Peyer's patch (tissue), 4 donors: Measurements from ENCODE around the gene NFYC. TPM values are rescaled to one million over a fixed set of nuclear protein-coding genes. Genes with fewer than 3 reads are reported as not detected.

Experiments used
- DNase-seq, 3 donors: peaks; one replicate each; pipeline ENCODE4 v3.0.0-alpha.2; 2017 to 2019
- H3K27ac ChIP-seq, 4 donors: fragments of 200-600 bp; sonication (generic); one replicate each; pipeline ENCODE4 v1.5.1; 2016 to 2019
- H3K27me3 ChIP-seq, 2 donors: fragments of 200-600 bp; sonication (generic); one replicate each; pipeline ENCODE4 v1.5.1; 2019
- H3K36me3 ChIP-seq, 3 donors: fragments of 200-600 bp; sonication (generic); one replicate each; pipeline ENCODE4 v1.5.1; 2016 to 2019
- H3K4me1 ChIP-seq, 4 donors: fragments of 200-600 bp; sonication (generic); one replicate each; pipeline ENCODE4 v1.5.1; 2016 to 2019
- H3K4me3 ChIP-seq, 4 donors: fragments of 200-600 bp; sonication (generic); 1 replicate in 3 of 4; 2 replicates in 1 of 4; pipeline ENCODE4 v1.5.1; 2016 to 2019; ENCODE audit warnings: mild to moderate bottlenecking in 1 of 4
- H3K9me3 ChIP-seq, 4 donors: fragments of 200-600 bp; sonication (generic); one replicate each; pipeline ENCODE4 v1.5.1; 2016 to 2019; ENCODE audit warnings: mild to moderate bottlenecking in 1 of 4
- POLR2A ChIP-seq, 2 donors: fragments of 450-650 bp; IDR thresholded peaks; one replicate each; pipeline ENCODE4 v1.5.1; 2017; ENCODE audit warnings: antibody characterized with exemption in 2 of 2, mild to moderate bottlenecking in 2 of 2, moderate library complexity in 2 of 2
- total RNA-seq, 4 donors: library from RNA; depleted of rRNA; stranded (reverse); fragments of >200 nt; gene quantifications; one replicate each; pipeline ENCODE4 v1.1.0, GENCODE V29; 2016
- TF ChIP-seq, protein P1 (sequence below), 6 experiments: fragments of 450-650 bp in 4 of 6; fragments of 200-600 bp in 2 of 6; sonication (generic) in 1 of 6; IDR thresholded peaks; one replicate each; pipeline ENCODE4 v1.5.1; 2017 to 2019; ENCODE audit warnings: antibody characterized with exemption in 6 of 6, mild to moderate bottlenecking in 3 of 6, moderate library complexity in 1 of 6

NFYC gene
- total RNA-seq, 4 donors from 2014 or later = 53.1 to 122 (median 65.0) TPM

DNA sequence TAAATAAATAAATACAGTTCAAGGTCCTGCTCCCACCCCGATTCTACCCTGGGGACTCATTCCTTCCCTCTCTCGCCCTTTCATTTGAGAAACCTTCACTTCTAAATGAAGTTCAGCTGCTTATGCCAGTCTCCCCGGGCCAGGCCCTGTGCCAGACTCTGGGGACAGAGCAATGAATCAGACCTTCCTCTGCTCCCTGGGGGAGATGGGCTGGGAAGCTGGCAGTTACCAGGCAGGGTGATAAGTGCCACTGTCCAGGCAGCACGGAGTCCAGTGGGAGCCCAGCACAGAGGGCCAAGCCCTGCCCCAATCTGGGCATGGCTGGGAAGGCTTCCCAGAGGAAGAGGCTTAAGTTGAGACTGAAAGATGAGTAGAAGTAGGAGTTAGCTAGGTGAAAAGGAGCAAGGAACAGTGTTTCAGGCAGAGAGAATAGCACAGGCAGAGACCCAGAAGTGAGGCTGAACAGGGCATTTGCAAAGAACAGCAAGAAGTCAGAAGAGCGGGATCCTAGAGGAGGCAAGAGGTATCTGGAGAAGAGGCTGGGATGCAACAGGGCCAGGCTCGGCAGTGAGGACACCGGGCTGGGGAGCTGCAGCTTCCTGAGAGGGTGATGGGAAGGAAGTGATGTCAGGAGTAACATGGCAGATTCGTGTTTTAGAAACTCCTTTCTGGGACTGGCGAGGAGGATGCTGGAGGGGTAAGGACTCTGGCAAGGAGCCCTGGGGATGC is 105.6 kb downstream of the NFYC start:
- Histone ChIP-seq H3K27ac (peak overlapping the region in 2 of 4 donors; percentile 25 to 75), H3K27me3 (no peaks in the 10 kb centered on the region), H3K4me1 (peaks cover 0 to 35% (median 4%) of the 10 kb centered on the region in 4 donors), H3K4me3 (no peak overlapping the region), H3K36me3 (no peaks in the 10 kb centered on the region), H3K9me3 (no peaks in the 10 kb centered on the region)
- no peak for DNase-seq
- TF ChIP-seq, protein P1, sequence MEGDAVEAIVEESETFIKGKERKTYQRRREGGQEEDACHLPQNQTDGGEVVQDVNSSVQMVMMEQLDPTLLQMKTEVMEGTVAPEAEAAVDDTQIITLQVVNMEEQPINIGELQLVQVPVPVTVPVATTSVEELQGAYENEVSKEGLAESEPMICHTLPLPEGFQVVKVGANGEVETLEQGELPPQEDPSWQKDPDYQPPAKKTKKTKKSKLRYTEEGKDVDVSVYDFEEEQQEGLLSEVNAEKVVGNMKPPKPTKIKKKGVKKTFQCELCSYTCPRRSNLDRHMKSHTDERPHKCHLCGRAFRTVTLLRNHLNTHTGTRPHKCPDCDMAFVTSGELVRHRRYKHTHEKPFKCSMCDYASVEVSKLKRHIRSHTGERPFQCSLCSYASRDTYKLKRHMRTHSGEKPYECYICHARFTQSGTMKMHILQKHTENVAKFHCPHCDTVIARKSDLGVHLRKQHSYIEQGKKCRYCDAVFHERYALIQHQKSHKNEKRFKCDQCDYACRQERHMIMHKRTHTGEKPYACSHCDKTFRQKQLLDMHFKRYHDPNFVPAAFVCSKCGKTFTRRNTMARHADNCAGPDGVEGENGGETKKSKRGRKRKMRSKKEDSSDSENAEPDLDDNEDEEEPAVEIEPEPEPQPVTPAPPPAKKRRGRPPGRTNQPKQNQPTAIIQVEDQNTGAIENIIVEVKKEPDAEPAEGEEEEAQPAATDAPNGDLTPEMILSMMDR (IDR thresholded peaks at IDR 0.05) = no peak
- no peak for TF ChIP-seq POLR2A (IDR thresholded peaks at IDR 0.05)

DNA sequence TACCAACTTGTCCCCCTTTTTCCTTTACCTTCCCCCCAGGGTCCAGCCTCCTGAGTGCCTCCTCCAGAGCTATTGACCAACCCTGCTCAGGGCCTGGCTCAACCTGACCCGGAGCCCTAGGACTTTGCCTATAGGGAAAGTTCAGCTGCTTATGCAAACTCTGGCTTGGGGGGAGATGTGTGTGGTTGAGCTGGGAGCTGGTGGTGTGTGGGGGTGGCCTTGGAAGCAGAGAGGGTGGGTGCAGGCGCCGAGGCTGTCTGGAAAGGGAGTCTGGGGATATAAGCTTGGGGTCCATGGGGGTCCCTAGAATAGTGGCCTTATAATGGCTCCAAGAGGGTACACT is 106.1 kb downstream of the NFYC start:
- no peak for DNase-seq
- TF ChIP-seq, protein P1 (IDR thresholded peaks at IDR 0.05) = no peak
- TF ChIP-seq POLR2A (IDR thresholded peaks at IDR 0.05) = no peak
- Histone ChIP-seq H3K9me3 (no peaks in the 10 kb centered on the region), H3K4me1 (peaks cover 0 to 36% (median 4%) of the 10 kb centered on the region in 4 donors), H3K36me3 (no peaks in the 10 kb centered on the region), H3K27ac (peak overlapping the region in 2 of 4 donors; percentile 25 to 75), H3K4me3 (no peak overlapping the region), H3K27me3 (no peaks in the 10 kb centered on the region)

DNA sequence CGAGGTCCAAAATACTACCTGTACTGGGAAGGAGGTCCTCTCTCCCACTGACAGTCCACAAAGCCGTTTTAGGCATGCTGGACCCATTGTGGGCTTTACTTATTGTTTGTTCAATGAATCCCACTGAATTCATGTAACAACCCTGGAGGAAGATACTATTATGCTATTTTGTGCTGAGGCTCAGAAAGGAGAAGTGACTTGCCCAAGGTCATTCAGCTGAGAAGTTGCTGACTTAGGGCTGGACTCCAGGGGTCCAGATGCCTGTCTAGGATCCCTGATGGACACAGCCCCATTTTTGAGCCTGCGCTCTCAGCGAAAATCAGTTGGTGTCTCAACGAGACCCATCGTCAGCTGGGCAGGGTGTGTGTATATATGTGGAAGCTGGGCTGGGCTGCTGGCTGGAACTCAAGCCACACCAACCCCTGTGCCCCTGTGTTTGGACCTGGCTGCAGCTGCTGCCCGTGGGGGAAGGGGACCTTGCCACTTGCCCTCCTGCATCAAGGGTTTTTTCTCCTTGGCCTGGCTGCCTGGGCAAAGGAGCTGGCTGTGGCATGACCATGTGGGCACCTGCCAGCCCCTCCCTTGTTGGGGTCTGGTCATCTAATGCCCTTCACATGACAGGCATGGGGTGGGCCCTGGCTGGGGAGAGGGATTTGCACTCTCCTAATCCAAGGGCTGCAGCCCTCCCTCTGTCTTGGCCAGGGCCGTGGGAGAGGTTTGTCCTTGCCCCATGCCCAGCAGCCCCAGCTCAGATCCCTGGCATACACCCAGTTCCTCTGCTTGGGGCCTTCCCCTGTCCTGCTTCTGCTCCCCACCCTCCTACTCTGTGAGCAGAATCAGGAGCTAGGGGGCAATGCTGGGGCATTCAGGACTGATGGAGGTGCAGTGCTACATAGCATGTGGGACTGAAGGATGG is 107.1 kb downstream of the NFYC start:
- Histone ChIP-seq H3K9me3 (no peaks in the 10 kb centered on the region), H3K36me3 (no peaks in the 10 kb centered on the region), H3K4me1 (peaks cover 0 to 36% (median 4%) of the 10 kb centered on the region in 4 donors), H3K27ac (peak overlapping the region in 2 of 4 donors; percentile 33 to 75), H3K4me3 (no peak overlapping the region), H3K27me3 (no peaks in the 10 kb centered on the region)
- DNase-seq = no peak
- TF ChIP-seq, protein P1 (IDR thresholded peaks at IDR 0.05) = no peak
- no peak for TF ChIP-seq POLR2A (IDR thresholded peaks at IDR 0.05)

DNA sequence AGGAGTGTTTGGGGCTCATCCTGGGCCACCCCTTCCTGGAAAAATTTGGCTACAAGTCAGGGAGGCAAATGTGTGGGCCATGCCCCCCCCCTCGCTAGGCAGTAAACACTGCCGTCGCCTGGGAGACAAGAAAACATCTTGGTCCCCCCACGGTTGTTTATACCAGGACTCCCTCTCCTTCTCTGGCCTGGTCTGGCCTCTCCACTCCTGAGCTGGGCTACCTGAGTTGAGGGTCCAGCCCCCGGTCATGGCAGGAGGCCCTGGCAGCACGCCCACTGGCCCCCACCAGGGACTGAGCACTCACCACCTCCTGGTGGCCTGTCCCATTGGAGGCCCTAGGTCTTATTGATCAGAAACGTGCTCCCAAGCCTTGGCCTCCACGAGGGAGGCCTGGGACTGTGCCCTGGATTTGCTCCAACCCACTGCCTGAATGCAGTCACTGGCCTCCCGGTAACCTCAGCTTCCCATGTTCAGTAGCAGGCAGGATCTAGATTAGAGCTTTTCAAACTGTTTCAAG is 107.9 kb downstream of the NFYC start:
- no peaks in the 10 kb centered on the region for H3K9me3 ChIP-seq
- no peak for DNase-seq
- TF ChIP-seq, protein P1 (IDR thresholded peaks at IDR 0.05) = no peak
- TF ChIP-seq POLR2A (IDR thresholded peaks at IDR 0.05) = no peak
- no peak overlapping the region for H3K4me3 ChIP-seq
- H3K27me3 ChIP-seq = no peaks in the 10 kb centered on the region
- H3K27ac ChIP-seq = peak overlapping the region in 2 of 4 donors; percentile 33 to 75
- H3K36me3 ChIP-seq = no peaks in the 10 kb centered on the region
- peaks cover 0 to 36% (median 4%) of the 10 kb centered on the region in 4 donors for H3K4me1 ChIP-seq

DNA sequence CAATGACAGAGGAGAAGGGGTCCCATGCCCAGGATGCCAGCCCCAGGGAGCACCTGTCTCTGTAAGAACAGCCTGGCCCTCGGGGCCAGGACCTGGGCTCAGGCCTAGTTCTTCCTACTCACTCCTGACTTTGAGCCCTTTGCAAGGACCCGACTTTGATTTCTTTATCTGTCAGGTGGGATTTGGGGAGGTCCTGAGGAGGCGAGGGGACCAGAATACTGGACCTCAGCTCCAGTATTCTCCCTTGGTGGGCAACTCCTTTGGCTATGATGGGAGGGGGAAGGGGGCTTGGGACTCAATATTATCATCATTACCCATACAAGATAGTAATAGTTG is 110.2 kb downstream of the NFYC start:
- Histone ChIP-seq H3K27me3 (no peaks in the 10 kb centered on the region), H3K36me3 (no peaks in the 10 kb centered on the region), H3K4me3 (peak overlapping the region; percentile 34 to 55 (median 40)), H3K27ac (peak overlapping the region; percentile 44 to 85 (median 70)), H3K4me1 (peaks cover 0 to 36% (median 4%) of the 10 kb centered on the region in 4 donors), H3K9me3 (no peaks in the 10 kb centered on the region)
- TF ChIP-seq, protein P1 (IDR thresholded peaks at IDR 0.05) = no peak
- TF ChIP-seq POLR2A (IDR thresholded peaks at IDR 0.05) = no peak
- DNase-seq = no peak
